SW480 (cell line): ENCODE measurements around the gene PCDH9.
"Not testable (repeated sequence)": the region's sequence is repeated elsewhere in the genome, so short reads cannot be mapped to it uniquely, and the experiment has no call there.

Experiments used
- DNase-seq: peaks from one replicate; pipeline ENCODE4 v3.0.0-alpha.2; 2016; ENCODE audit warnings: low spot score

The PCDH9 gene

DNA sequence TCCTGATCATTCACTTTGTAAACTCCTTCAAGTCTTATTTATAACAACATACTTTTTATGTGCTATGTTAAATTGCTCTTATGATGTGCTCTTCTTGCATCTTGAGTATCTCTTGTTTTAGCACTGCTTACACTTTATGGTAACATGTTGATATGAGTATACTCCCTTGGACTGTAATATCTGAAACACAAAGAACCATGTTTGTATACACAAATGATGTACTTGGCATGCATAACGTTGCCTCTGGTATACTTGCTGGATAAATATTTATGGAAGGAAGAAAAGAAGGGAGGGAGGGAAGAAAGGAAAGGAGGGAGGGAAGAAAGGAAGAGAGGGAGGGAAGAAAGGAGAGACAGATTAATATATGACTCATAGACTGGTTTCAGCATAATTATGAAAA lies 333.2 kb downstream of the PCDH9 start:
- DNase-seq = no peak

DNA sequence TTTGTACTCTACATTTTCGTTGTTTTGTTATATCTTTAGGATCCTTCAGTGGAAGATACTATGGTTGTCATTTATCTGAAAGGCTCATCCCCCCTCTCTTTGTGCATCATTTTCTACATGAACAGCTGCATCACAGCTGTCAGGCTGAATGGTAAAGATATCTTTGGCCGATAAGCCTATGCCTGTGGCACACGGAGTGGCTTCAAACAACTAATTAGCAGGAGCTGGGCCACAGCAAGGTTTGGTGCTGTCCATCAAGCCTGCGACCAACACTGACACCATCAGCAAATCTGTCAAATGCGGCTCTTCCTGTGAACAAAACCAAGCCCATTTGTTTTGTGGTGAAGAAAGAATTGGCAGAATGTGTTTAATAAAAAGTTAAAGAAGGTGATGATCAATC lies 334.4 kb downstream of the PCDH9 start:
- DNase-seq = no peak

DNA sequence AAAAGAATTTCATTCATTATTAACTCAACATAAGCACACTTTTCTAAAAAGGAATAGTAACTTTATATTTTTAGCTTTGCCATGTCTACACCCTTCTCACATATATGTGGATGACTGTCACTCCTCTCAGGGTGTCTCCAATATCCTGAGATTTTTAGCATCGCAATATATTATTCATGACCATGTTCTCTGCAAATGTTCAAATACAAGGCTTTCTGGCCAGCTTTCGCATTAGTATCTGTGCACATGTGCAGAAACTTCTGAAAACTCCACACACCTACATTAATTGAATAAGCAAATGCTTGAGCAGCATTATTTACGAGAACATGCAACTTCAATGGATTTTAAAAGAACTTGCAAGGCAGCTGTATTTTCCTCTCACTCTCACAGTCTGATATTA lies 334.8 kb downstream of the PCDH9 start:
- DNase-seq = no peak

GRCh38 chr13:66888698-66889097 lies 341.4 kb downstream of the PCDH9 start:
- no peak for DNase-seq

GRCh38 chr13:66887088-66887487 lies 343.0 kb downstream of the PCDH9 start:
- no peak for DNase-seq

- DNase-seq = no peak
Observed at GRCh38 chr13:66886264-66886663, 343.9 kb downstream of the PCDH9 start.

DNA sequence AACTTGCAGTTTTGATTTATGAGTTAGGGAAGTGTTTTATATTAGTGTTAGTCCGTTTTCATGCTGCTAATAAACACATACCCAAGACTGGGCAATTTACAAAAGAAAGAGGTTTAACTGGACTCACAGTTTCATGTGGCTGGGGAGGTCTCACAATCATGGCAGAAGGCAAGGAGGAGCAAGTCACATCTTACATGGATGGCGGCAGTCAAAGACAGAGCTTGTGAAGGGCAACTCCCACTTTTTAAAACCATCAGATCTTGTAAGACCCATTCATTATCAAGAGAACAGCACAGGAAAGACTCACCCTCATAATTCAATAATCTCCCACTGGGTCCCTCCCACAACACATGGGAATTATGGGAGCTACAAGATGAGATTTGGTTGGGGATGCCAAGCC lies 349.0 kb downstream of the PCDH9 start:
- DNase-seq = not testable (repeated sequence)

- DNase-seq = no peak
Observed at GRCh38 chr13:66879988-66880387, 350.1 kb downstream of the PCDH9 start.

DNA sequence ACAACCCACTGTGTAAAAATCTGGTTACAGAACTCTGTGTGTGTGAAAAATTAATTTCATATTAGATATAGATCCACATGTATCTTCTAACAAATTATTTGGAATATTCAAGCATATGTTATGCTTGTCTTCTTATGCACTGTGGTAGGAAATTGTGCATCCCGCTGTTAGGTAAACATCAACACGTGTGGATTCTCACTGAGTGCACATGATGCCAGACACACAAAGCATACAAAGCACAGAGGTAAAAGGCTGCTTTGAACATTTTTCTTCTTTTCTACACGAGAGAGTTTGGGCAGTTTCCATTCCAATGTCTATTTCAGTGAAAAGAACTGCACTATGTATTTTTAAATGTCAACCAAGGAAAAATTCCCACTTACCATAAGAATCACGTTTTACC lies 354.9 kb downstream of the PCDH9 start:
- DNase-seq = no peak

GRCh38 chr13:66864627-66865026 lies 365.5 kb downstream of the PCDH9 start:
- DNase-seq = no peak

- no peak for DNase-seq
Observed at GRCh38 chr13:66860878-66861417, 369.2 kb downstream of the PCDH9 start.

GRCh38 chr13:66859934-66860877 lies 369.9 kb downstream of the PCDH9 start:
- DNase-seq = no peak

DNA sequence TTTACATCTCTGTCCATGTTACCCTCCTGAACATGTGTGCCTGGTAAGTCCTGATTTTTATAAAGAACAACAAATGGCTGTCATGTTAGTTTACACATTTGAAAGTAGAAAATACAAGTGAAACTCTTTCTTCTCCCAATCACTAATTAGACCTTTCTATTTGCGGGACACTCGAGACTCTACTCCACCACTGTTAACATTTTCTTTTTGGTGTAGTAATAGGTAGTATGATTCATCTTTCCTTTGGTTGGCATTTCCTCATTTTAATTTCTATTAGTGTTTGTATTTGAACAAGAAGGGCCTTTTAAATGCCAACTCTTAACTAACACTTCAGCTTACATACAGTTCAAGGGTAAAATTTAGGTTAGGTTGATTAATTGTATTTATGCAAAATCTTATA lies 371.1 kb downstream of the PCDH9 start:
- no peak for DNase-seq

- DNase-seq = no peak
Observed at GRCh38 chr13:66858163-66858562, 372.0 kb downstream of the PCDH9 start.

DNA sequence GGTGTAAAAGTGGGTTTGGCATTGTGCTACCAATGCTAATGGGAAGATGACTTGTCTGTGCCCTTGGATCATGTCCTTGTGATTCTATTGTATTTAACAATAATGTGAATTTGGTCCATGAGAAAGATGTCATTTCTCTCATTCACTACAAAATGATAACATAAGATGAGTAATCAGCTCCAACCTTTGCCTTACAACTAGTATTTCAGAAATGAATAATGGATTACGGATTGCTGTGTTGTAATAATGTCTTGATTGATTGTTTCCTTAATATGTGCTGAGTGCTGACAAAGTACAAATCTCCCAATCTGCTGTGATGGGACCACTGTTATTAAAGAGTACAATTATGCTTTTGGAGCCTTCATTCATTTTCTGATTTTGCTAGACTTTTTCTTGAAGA lies 375.0 kb downstream of the PCDH9 start:
- DNase-seq = no peak

DNA sequence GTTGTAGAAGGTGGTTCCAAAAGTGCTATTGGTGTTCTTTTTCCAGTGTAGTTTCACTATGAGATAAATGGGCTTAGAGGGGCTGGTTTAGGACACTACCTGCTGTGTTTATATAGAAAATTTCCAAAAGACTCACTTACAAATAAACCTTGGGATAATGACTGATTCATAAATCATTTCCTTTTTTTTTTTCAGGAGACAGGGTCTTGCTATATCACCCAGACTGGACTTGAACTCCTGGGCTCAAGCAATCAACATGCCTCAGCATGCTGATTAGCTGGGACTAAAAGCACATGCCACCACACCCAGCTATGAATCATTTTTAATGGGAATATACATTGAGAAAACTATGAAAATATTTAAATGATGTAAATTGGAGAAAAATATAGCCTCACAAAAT lies 376.6 kb downstream of the PCDH9 start:
- DNase-seq = no peak

GRCh38 chr13:66849706-66850105 lies 380.4 kb downstream of the PCDH9 start:
- no peak for DNase-seq

DNA sequence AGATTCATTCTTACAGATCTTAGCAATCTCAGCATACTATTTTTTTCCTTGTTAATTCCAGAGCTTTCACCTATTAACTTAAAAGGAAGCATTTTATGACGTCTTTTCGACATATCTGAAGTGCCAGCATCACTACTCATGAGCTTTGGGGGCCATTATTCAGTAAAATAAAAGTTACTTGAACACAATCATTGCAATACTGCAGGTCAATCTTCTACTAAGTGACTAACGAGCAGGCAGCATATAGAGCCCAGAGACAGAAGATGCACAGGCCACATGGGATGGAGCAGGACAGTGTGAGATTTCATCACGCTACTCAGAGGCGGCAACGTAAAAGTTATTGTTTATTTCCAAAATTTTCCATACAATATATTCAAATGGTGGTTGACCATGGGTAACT lies 382.6 kb downstream of the PCDH9 start:
- no peak for DNase-seq

- DNase-seq = no peak
Observed at GRCh38 chr13:66845393-66845792, 384.7 kb downstream of the PCDH9 start.

DNA sequence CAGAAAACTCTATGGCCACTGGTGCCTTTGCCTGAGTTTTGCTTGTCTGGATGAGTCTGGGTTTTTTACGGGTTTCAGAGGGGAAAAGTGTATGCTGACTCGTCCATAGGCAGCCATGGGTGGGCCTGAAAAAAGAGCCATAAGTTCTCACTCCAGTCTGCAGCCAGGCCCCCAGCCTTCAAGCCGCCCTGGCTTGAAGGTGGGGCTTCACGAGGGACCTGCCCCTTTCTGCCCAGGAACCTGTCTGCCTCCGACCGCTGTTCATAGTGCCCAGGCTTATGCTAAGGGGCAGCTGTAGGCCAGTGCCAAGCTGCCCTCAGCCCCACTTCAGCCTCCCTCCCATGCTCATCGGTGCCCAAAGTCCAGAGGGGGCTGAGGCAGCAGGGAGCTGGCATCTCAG lies 385.2 kb downstream of the PCDH9 start:
- no peak for DNase-seq

DNA sequence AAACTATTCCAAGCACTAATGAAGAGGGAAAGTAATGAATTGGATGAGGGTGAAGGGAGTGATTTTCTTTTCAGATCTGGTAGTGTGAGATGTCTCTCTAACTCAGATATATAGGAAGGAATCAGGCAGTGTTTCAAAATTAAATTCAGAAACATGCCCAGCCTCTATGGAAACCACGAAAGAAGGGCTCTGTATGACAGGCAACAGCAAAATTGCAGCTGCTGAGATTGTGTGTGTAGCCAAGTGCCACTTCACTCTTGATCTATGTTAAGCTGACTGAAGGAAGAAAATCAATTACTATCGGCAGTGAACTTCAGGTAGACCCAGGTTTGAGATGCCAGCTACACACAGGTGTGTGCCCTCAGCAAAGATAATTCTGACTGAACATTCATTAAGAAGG lies 387.4 kb downstream of the PCDH9 start:
- DNase-seq = no peak

DNA sequence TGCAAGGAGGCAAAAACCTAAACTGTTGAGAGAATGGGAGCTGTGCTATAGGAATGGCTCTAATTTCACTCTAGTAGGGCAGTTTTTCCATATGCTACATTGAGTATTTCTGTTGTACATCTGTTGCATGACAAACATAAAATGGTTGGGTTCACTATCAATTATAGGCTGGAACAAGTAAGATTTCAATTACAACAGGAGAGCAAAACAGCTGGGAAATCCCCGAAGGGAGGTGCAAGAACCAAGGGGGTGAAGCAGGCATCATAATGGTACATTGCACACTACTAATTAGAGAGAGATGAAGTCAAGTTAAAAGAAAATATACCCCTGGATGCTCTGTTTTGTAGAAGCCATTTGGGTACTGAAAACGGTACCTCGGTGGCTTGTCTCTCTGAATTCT lies 389.5 kb downstream of the PCDH9 start:
- DNase-seq = no peak

DNA sequence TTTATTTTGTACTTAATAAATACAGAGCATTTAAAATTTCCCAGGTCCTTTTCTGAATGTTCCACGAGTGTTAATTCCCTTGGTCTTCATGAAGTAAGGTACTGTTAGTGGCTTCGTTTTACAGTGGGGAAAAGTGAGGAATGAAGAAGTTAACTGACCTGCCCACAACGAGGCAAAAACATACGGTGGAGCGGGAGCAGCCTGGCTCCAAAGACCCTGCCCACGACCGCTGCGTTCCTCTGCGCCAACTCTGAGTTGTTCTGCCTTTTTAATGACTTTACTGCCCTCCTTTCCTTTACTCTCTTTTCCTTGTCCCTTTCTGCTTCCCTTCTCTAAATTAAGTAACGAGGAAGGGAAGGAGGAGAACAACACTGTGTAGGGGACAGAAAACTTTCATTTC lies 392.9 kb downstream of the PCDH9 start:
- no peak for DNase-seq
